ENCODE results near the gene ADSS2.

Gene ADSS2

GRCh38 chr1:244388961-244389360 is 62.7 kb downstream of the ADSS2 start:
- no peak for DNase-seq (ENCODE audit: low read depth)
- TF ChIP-seq, protein P1, sequence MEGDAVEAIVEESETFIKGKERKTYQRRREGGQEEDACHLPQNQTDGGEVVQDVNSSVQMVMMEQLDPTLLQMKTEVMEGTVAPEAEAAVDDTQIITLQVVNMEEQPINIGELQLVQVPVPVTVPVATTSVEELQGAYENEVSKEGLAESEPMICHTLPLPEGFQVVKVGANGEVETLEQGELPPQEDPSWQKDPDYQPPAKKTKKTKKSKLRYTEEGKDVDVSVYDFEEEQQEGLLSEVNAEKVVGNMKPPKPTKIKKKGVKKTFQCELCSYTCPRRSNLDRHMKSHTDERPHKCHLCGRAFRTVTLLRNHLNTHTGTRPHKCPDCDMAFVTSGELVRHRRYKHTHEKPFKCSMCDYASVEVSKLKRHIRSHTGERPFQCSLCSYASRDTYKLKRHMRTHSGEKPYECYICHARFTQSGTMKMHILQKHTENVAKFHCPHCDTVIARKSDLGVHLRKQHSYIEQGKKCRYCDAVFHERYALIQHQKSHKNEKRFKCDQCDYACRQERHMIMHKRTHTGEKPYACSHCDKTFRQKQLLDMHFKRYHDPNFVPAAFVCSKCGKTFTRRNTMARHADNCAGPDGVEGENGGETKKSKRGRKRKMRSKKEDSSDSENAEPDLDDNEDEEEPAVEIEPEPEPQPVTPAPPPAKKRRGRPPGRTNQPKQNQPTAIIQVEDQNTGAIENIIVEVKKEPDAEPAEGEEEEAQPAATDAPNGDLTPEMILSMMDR (IDR thresholded peaks at IDR 0.05; ENCODE audit: low read length, missing control alignments) = no peak
- no peak overlapping the region for H3K4me3 ChIP-seq (replicated peaks; ENCODE audit: low read depth, low read length)

DNA sequence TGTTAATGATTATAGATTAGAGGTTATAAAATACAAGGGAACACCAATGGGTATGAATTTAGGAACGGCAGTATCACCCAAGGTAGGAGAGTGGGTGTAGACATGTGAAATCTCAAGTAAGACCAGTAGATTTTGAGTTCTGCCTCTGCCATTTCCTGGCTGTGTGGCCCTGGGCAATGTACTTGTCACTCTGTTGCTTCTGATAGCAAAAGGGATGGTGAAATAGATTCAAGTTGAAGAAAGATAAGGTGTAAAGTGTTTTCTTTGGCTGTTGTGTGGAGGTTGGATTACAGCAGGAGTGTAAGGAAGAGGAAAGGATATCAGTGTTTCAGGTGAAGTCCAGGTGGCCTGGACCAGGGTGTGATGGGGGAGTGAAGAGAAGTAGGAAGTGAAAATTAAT is 64.3 kb downstream of the ADSS2 start:
- H3K4me3 ChIP-seq (replicated peaks; ENCODE audit: low read depth, low read length) = no peak overlapping the region
- DNase-seq (ENCODE audit: low read depth) = no peak
- TF ChIP-seq, protein P1 (IDR thresholded peaks at IDR 0.05; ENCODE audit: low read length, missing control alignments) = no peak

- no peak for DNase-seq (ENCODE audit: low read depth)
- H3K4me3 ChIP-seq (replicated peaks; ENCODE audit: low read depth, low read length) = no peak overlapping the region
- TF ChIP-seq, protein P1 (IDR thresholded peaks at IDR 0.05; ENCODE audit: low read length, missing control alignments) = no peak
Observed at GRCh38 chr1:244386595-244386994, 65.1 kb downstream of the ADSS2 start.

DNA sequence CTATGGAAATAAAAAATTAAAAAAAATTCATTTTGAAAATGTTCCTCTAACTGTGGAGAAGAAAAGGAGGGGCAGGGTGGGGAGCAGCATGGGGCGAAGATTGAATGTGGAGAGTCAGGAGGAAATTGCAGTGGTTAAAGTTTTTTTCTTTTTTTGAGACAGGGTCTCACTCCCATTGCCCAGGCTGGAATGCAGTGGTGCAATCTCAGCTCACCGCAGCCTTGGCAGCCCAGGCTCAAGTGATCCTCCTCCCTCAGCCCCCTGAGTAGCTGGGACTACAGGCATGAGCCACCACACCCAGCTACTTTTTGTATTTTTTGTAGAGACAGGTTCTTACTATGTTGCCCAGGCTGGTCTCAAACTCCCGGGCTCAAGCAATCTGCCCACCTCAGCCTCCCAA is 67.6 kb downstream of the ADSS2 start:
- TF ChIP-seq, protein P1 (IDR thresholded peaks at IDR 0.05; ENCODE audit: low read length, missing control alignments) = no peak
- H3K4me3 ChIP-seq (replicated peaks; ENCODE audit: low read depth, low read length) = no peak overlapping the region
- no peak for DNase-seq (ENCODE audit: low read depth)

- TF ChIP-seq, protein P1 (IDR thresholded peaks at IDR 0.05; ENCODE audit: low read length, missing control alignments) = no peak
- H3K4me3 ChIP-seq (replicated peaks; ENCODE audit: low read depth, low read length) = no peak overlapping the region
- no peak for DNase-seq (ENCODE audit: low read depth)
Observed at GRCh38 chr1:244383278-244383884, 68.3 kb downstream of the ADSS2 start.

DNA sequence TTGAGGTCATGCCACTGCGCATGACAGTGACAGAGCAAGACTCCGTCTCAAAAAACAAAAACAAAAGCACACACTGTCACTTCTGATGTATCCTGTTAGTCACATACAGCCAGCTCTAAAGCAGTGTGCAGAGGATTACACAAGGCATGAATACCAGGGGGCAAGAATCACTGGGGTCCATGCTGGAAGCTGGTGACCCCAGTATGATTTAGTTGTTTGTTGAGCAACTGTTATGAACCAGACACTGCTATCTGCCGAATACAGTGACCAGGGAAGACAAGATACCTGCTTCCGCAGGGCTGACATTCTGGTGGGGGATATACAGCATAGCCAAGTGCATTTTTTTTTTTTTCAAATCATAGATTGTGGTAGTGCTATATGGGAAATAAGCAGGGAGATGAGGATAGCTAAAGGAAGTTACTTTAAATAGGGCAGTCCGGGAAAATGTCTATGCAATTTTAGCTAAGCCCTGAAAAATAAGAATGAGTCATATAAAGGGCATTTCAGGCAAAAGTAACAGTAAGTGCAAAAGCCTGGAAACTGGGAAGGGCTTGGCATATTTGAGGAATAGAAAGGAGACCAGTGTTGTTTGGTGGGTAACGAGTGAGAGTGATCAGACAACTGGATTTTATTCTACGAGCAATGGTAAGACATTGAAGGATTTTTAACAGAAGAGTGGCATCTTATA is 69.7 kb downstream of the ADSS2 start:
- DNase-seq (ENCODE audit: low read depth) = peak; percentile 72
- no peak overlapping the region for H3K4me3 ChIP-seq (replicated peaks; ENCODE audit: low read depth, low read length)
- TF ChIP-seq, protein P1 (IDR thresholded peaks at IDR 0.05; ENCODE audit: low read length, missing control alignments) = no peak

DNA sequence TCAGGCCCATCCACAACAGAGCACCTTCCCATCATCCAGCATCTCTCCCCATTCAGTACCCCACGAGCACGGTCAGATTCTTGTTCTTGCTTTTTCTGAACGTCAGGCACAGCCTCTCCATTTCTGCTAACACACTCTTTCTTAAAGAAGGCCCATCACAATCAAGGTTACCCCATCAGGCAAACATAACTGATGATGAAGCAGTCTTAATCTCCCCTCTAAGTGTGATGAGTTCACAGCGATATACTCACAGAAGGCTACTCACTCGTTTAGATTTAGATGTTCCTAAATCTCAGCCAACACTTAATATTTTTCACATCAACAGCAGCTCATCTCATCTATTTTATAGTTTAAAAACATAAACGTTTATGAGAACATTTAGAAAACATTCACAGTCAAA is 75.6 kb downstream of the ADSS2 start:
- no peak overlapping the region for H3K4me3 ChIP-seq (replicated peaks; ENCODE audit: low read depth, low read length)
- TF ChIP-seq, protein P1 (IDR thresholded peaks at IDR 0.05; ENCODE audit: low read length, missing control alignments) = no peak
- no peak for DNase-seq (ENCODE audit: low read depth)

All from fibroblast of pulmonary artery (primary cell).